ENCODE measurements around the gene MCM8.

Gene MCM8

DNA sequence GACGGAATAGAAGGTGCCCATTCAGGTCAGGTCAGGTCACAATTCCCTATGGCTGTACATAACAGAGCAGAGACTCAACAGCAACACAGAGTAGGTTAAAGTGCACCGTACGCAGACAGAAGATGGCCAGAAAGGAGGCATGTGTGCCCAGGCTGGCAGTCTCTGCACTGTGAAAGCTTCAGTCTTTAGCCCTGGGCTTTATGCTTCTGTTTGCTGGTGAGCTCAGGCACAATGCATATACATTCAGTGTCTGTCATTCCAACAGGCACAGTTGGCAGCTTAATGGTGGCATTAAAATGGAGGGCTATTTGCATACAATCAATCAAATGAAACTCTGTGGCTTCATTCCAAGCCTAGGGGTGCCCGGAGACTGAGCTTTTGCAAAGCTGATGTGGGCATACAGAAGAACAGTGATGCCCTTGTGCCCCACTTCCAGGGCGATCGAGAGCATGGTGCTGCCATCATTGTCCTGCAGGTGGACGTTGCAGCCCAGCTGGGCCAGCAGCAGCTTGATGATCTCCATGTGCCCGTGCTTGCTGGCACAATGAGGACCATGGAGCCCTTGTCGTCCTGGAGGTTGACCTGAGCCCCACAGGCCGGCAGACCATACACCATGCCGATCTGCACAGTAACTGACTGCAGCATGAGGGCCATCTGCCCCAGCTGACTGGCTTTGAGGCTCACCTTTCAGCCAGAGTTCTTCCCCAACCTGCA lies 22.5 kb upstream of the MCM8 start:
- Mint-ChIP-seq H3K27me3 (ENCODE audit: low read depth, poor library complexity) (peaks cover 26% of the 10 kb centered on the region), H3K4me1 (no peaks in the 10 kb centered on the region), H3K4me3 (no peak overlapping the region), H3K9me3 (no peaks in the 10 kb centered on the region), H3K36me3 (ENCODE audit: low read depth) (no peaks in the 10 kb centered on the region), H3K27ac (no peak overlapping the region)
- no peak for DNase-seq
- no peak for TF ChIP-seq CTCF (IDR thresholded peaks at IDR 0.05)

- TF ChIP-seq CTCF (IDR thresholded peaks at IDR 0.05), result no peak
- DNase-seq, result no peak
- H3K36me3 Mint-ChIP-seq (ENCODE audit: low read depth), result no peaks in the 10 kb centered on the region
These were observed 21.4 kb upstream of the MCM8 start for GRCh38 chr20:5928836-5929715.

GRCh38 chr20:5931411-5931810 lies 19.0 kb upstream of the MCM8 start:
- no peaks in the 10 kb centered on the region for H3K36me3 Mint-ChIP-seq (ENCODE audit: low read depth)
- H3K9me3 Mint-ChIP-seq, result no peaks in the 10 kb centered on the region
- no peak overlapping the region for H3K27ac Mint-ChIP-seq
- H3K4me3 Mint-ChIP-seq, result no peak overlapping the region
- TF ChIP-seq CTCF (IDR thresholded peaks at IDR 0.05), result no peak
- H3K27me3 Mint-ChIP-seq (ENCODE audit: low read depth, poor library complexity), result peaks cover 10% of the 10 kb centered on the region
- DNase-seq, result no peak
- H3K4me1 Mint-ChIP-seq, result no peaks in the 10 kb centered on the region

More at GRCh38 chr20:5928836-5929715, 21.4 kb upstream of the MCM8 start:
- no peaks in the 10 kb centered on the region for H3K9me3 Mint-ChIP-seq
- H3K27ac Mint-ChIP-seq, result no peak overlapping the region
- H3K4me3 Mint-ChIP-seq, result no peak overlapping the region
- no peaks in the 10 kb centered on the region for H3K4me1 Mint-ChIP-seq
- peaks cover 17% of the 10 kb centered on the region for H3K27me3 Mint-ChIP-seq (ENCODE audit: low read depth, poor library complexity)

- Mint-ChIP-seq H3K9me3 (no peaks in the 10 kb centered on the region), H3K36me3 (ENCODE audit: low read depth) (no peaks in the 10 kb centered on the region), H3K27ac (no peak overlapping the region), H3K27me3 (ENCODE audit: low read depth, poor library complexity) (peaks cover 10% of the 10 kb centered on the region), H3K4me1 (no peaks in the 10 kb centered on the region), H3K4me3 (no peak overlapping the region)
- no peak for TF ChIP-seq CTCF (IDR thresholded peaks at IDR 0.05)
- DNase-seq, result no peak
These were observed 17.7 kb upstream of the MCM8 start for GRCh38 chr20:5932796-5933195.

DNA sequence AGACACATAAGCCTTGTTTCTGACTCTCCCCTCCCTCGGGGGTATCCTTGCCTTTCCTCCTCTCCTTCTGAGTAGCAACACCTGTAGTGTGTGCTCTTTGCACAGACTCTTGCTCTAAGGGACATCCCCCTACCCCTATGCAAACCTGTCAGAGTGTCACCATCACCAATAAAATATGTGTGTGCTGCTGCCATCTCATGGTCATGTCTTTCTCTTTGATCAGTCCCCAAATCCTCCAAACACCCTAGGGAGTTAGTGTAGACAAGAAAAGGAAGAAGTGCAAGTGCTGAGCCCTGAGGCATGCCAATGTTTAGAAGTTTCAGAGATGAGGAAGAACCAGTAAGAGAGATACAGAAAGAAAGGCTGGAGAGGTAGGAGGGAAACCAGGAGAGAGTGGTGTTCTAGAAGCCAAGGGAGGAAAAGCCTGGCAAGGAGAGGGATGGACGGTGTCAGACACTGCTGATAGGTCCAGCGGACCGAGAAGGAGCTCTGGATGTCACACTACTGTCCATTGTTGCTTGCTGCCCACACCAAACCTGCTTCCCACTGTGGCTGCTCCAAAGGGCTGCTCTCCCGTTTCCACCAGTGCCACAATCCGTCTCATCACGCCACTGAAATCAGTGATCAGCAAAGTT lies 16.5 kb upstream of the MCM8 start:
- H3K36me3 Mint-ChIP-seq (ENCODE audit: low read depth), result no peaks in the 10 kb centered on the region
- no peak for TF ChIP-seq CTCF (IDR thresholded peaks at IDR 0.05)
- H3K4me3 Mint-ChIP-seq, result no peak overlapping the region
- H3K27ac Mint-ChIP-seq, result no peak overlapping the region
- H3K4me1 Mint-ChIP-seq, result no peaks in the 10 kb centered on the region
- peaks cover 10% of the 10 kb centered on the region for H3K27me3 Mint-ChIP-seq (ENCODE audit: low read depth, poor library complexity)
- DNase-seq, result no peak
- no peaks in the 10 kb centered on the region for H3K9me3 Mint-ChIP-seq
